IMR-90 (cell line): Measurements from ENCODE around the gene CTAGE9. TPM values are rescaled to one million over a fixed set of nuclear protein-coding genes. Genes with fewer than 3 reads are reported as not detected.

ENCODE experiments used
- ATAC-seq: fragments of 200-7000 bp; cut with Tn5 transposase; 2 replicates; pipeline ENCODE4 v1.9.1; 2020; ENCODE audit warnings: low read depth, mild to moderate bottlenecking, moderate library complexity
- BruUV-seq: library from RNA; stranded (reverse); fragments of 400-500 nt; replicated peaks from 2 replicates; lab custom pipeline; 2021; lab: Mats Ljungman, UMichigan
- CTCF ChIA-PET: fragments of 300-600 bp; formaldehyde crosslinking; extraction: SDS; loops from one replicate; lab custom pipeline; 2021; ENCODE audit warnings: antibody characterized with exemption; lab: Yijun Ruan, JAX
- POLR2A ChIA-PET: fragments of 300-600 bp; sonication (Branson Sonifier 250); formaldehyde crosslinking; loops from one replicate; lab custom pipeline; 2022; ENCODE audit warnings: antibody characterized with exemption; ENCODE audit not compliant: unreplicated experiment; lab: Charles Lee
- DNase-seq: peaks from one replicate; pipeline ENCODE4 v3.0.0; 2013
- H2AFZ ChIP-seq: replicated peaks from 2 replicates; pipeline ENCODE3; 2013; ENCODE audit warnings: low read length, mild to moderate bottlenecking; ENCODE audit not compliant: poor library complexity
- H2AK5ac ChIP-seq: 2 replicates; pipeline ENCODE4 v1.6.1; 2013; ENCODE audit warnings: low read depth, low read length, inconsistent platforms
- H2AK9ac ChIP-seq: replicated peaks from 2 replicates; pipeline ENCODE3; 2013; ENCODE audit warnings: mild to moderate bottlenecking, low read depth, low read length, moderate library complexity; ENCODE audit not compliant: poor library complexity
- H2BK120ac ChIP-seq: 2 replicates; pipeline ENCODE4 v1.6.1; 2013; ENCODE audit warnings: low read depth, low read length, inconsistent platforms
- H2BK15ac ChIP-seq: 3 replicates; pipeline ENCODE4 v1.6.1; 2013; ENCODE audit warnings: low read depth, low read length, inconsistent platforms
- H2BK20ac ChIP-seq: 2 replicates; pipeline ENCODE4 v1.6.1; 2013; ENCODE audit warnings: low read depth, mild to moderate bottlenecking, inconsistent platforms, low read length, moderate library complexity
- H2BK5ac ChIP-seq: 2 replicates; pipeline ENCODE4 v1.6.1; 2013; ENCODE audit warnings: mild to moderate bottlenecking, low read depth, low read length, inconsistent platforms; ENCODE audit not compliant: poor library complexity, severe bottlenecking
- H3K14ac ChIP-seq: replicated peaks from 2 replicates; pipeline ENCODE4 v1.6.1; 2013; ENCODE audit warnings: low read depth, low read length, inconsistent platforms
- H3K18ac ChIP-seq: 2 replicates; pipeline ENCODE4 v1.6.1; 2013; ENCODE audit warnings: low read depth, low read length, control low read depth
- H3K23ac ChIP-seq: 2 replicates; pipeline ENCODE4 v1.6.1; 2013; ENCODE audit warnings: low read depth, low read length, inconsistent platforms
- H3K27ac ChIP-seq: 2 replicates; pipeline ENCODE4 v1.5.1; 2013; ENCODE audit warnings: mild to moderate bottlenecking, control low read depth, low read length; ENCODE audit not compliant: insufficient read depth
- H3K27me3 ChIP-seq: 2 replicates; pipeline ENCODE4 v1.6.1; 2013; ENCODE audit warnings: low read length; ENCODE audit not compliant: control insufficient read depth, insufficient read depth
- H3K36me3 ChIP-seq: 2 replicates; pipeline ENCODE4 v1.6.1; 2013; ENCODE audit warnings: low read length, mixed read lengths; ENCODE audit not compliant: control insufficient read depth, insufficient read depth
- H3K4ac ChIP-seq: 2 replicates; pipeline ENCODE4 v1.6.1; 2013; ENCODE audit warnings: low read depth, low read length, inconsistent platforms
- H3K4me1 ChIP-seq: 2 replicates; pipeline ENCODE4 v1.6.1; 2013; ENCODE audit warnings: low read length, mixed read lengths; ENCODE audit not compliant: control insufficient read depth, insufficient read depth
- H3K4me2 ChIP-seq: 2 replicates; pipeline ENCODE4 v1.6.1; 2013; ENCODE audit warnings: low read depth, mild to moderate bottlenecking, control low read depth, low read length, moderate library complexity
- H3K4me3 ChIP-seq: 2 replicates; pipeline ENCODE4 v1.5.1; 2013; ENCODE audit warnings: low read depth, mild to moderate bottlenecking, control low read depth, low read length, moderate library complexity; ENCODE audit not compliant: insufficient read depth
- H3K56ac ChIP-seq: 2 replicates; pipeline ENCODE4 v1.6.1; 2013; ENCODE audit warnings: low read length, inconsistent platforms; ENCODE audit not compliant: insufficient read depth; ENCODE audit errors: extremely low read depth
- H3K79me1 ChIP-seq, 2 experiments: 2 replicates each; pipeline ENCODE4 v1.6.1; 2013; ENCODE audit warnings: low read length in 2 of 2, inconsistent platforms in 1 of 2, low read depth in 1 of 2
- H3K9ac ChIP-seq: 2 replicates; pipeline ENCODE4 v1.6.1; 2013; ENCODE audit warnings: low read depth, low read length, control low read depth
- H3K9me1 ChIP-seq: 2 replicates; pipeline ENCODE4 v1.6.1; 2013; ENCODE audit warnings: low read length, inconsistent platforms; ENCODE audit not compliant: insufficient read depth
- H3K9me3 ChIP-seq: 2 replicates; pipeline ENCODE4 v1.6.1; 2013; ENCODE audit warnings: low read length; ENCODE audit not compliant: control insufficient read depth, insufficient read depth
- H4K20me1 ChIP-seq: 2 replicates; pipeline ENCODE4 v1.6.1; 2013; ENCODE audit warnings: low read length, inconsistent platforms; ENCODE audit not compliant: insufficient read depth
- H4K5ac ChIP-seq: 2 replicates; pipeline ENCODE4 v1.6.1; 2013; ENCODE audit warnings: mild to moderate bottlenecking, low read depth, low read length, control low read depth
- H4K8ac ChIP-seq, 2 experiments: 2 replicates each; pipeline ENCODE4 v1.6.1; 2013; ENCODE audit warnings: low read depth in 2 of 2, low read length in 2 of 2, control low read depth in 1 of 2, inconsistent platforms in 1 of 2
- H4K91ac ChIP-seq: 2 replicates; pipeline ENCODE4 v1.6.1; 2013; ENCODE audit warnings: low read depth, low read length, inconsistent platforms; ENCODE audit not compliant: insufficient read depth
- CTCF ChIP-seq: conservative IDR thresholded peaks from 2 replicates; pipeline ENCODE4 v1.5.1; 2012; ENCODE audit warnings: mild to moderate bottlenecking, low read depth, low read length, improper control_type of control experiment
- ELK1 ChIP-seq: fragments of 150-350 bp; IDR thresholded peaks from 2 replicates; pipeline ENCODE4 v1.6.1; 2016; ENCODE audit warnings: low read depth, mild to moderate bottlenecking, low read length, moderate library complexity, borderline replicate concordance
- MAFK ChIP-seq: IDR thresholded peaks from 2 replicates; pipeline ENCODE4 v1.6.1; 2012; ENCODE audit warnings: low read depth, low read length, improper control_type of control experiment
- MAZ ChIP-seq: IDR thresholded peaks from 2 replicates; pipeline ENCODE4 v1.6.1; 2012; ENCODE audit warnings: low read depth, mild to moderate bottlenecking, low read length, improper control_type of control experiment, moderate library complexity, borderline replicate concordance
- USF2 ChIP-seq: fragments of 150-350 bp; IDR thresholded peaks from 2 replicates; pipeline ENCODE4 v1.6.1; 2017; ENCODE audit warnings: mild to moderate bottlenecking, antibody characterized with exemption, low read length, low read depth
- WGBS, 2 experiments: methylation state at CpG; one replicate each; pipeline versions ENCODE4 v1.1.5 to v1.1.7; 2013; ENCODE audit warnings: missing lambda C conversion rate in 2 of 2; ENCODE audit not compliant: insufficient read length in 1 of 2; ENCODE audit errors: extremely low coverage in 2 of 2; 5-methylcytosine and 5-hydroxymethylcytosine counted together
- dilution Hi-C: fragments of 300-500 bp; cut with HindIII; formaldehyde crosslinking; loops from one replicate; pipeline ENCODE4 v1.14.3; 2018; ENCODE audit warnings: low sequenced_read_pairs; ENCODE audit not compliant: unreplicated experiment
- in situ Hi-C: fragments of 300-500 bp; cut with MboI; formaldehyde crosslinking; loops from 3 replicates; pipeline ENCODE4 v1.14.3; 2019; ENCODE audit warnings: low sequenced_read_pairs, inconsistent platforms, mixed read lengths
- intact Hi-C: fragments of 100-400 bp; cut with micrococcal nuclease; formaldehyde crosslinking; loops from 2 replicates; pipeline ENCODE4 v1.10.0; 2022
- polyA plus RNA-seq, 3 experiments: library from polyadenylated mRNA; depleted of rRNA; stranded (reverse); fragments of >200 nt; gene quantifications; 2 replicates each; pipeline ENCODE4 v1.2.3, GENCODE V29; 2012; ENCODE audit warnings: low replicate concordance in 1 of 3
- total RNA-seq: library from RNA; depleted of rRNA; stranded (reverse); fragments of >200 nt; gene quantifications from 2 replicates; pipeline ENCODE4 v1.2.3, GENCODE V29; 2012

Gene CTAGE9
- total and polyA plus RNA-seq, 2 of the 4 experiments (the other 2 are of a cell fraction) = not detected

- no peak overlapping the region for H2BK120ac ChIP-seq
- ChIA-PET CTCF (interaction anchor here (0.8 to 1.0 kb wide), 2 partner anchors 49 to 118 kb away, joined by 3 read pairs; no protein-coding TSS in a partner anchor), POLR2A (no interaction called here)
- H3K14ac ChIP-seq = no peak overlapping the region
- H3K9me3 ChIP-seq = peaks cover 3% of the 10 kb centered on the region; the same call in 1 of the 2 replicates
- no peak overlapping the region for H4K91ac ChIP-seq
- no peak overlapping the region for H2BK15ac ChIP-seq
- no peaks in the 10 kb centered on the region for H4K20me1 ChIP-seq
- H4K8ac ChIP-seq = no peak overlapping the region
- no peak overlapping the region for H3K4me2 ChIP-seq
- intact Hi-C loops (no loop called here), dilution Hi-C loops (no loop called here), in situ Hi-C loops (no loop called here)
- H3K4me3 ChIP-seq = no peak overlapping the region
- H3K56ac ChIP-seq = no peak overlapping the region
- no peak overlapping the region for H3K27ac ChIP-seq
- no TSS peak for BruUV-seq
- H3K9ac ChIP-seq = no peak overlapping the region
- H2AK9ac ChIP-seq = no peak overlapping the region
- no peak overlapping the region for H2BK5ac ChIP-seq
- H2BK20ac ChIP-seq = no peak overlapping the region
- H3K27me3 ChIP-seq = no peaks in the 10 kb centered on the region
- no peak overlapping the region for H4K5ac ChIP-seq
- H2AK5ac ChIP-seq = no peak overlapping the region
- H3K4ac ChIP-seq = no peak overlapping the region
- ATAC-seq (no peak), DNase-seq (no peak)
- H2AFZ ChIP-seq = no peak overlapping the region
- no peaks in the 10 kb centered on the region for H3K4me1 ChIP-seq
- H3K23ac ChIP-seq = no peak overlapping the region
- TF ChIP-seq MAZ = no peak
- TF ChIP-seq MAFK = no peak
- no peak for TF ChIP-seq CTCF
- no peak for TF ChIP-seq USF2
- TF ChIP-seq ELK1 = no peak
- no peaks in the 10 kb centered on the region for H3K36me3 ChIP-seq
- H3K18ac ChIP-seq = no peak overlapping the region
- 87% methylated on average over 2 of the region's 5 CpGs; no CpG with 5 or more reads in 1 of the 2 experiments for WGBS, 2 experiments
- no peaks in the 10 kb centered on the region for H3K79me1 ChIP-seq
- H3K9me1 ChIP-seq = no peaks in the 10 kb centered on the region
Measured at GRCh38 chr6:131730264-131730663, 19.4 kb upstream of the CTAGE9 start.
